Hepatocyte (in vitro differentiated cells): ENCODE measurements around the gene RAPGEF5.

Experiments
- EZH2 ChIP-seq: fragments of 200-600 bp; sonication (generic); IDR thresholded peaks from 2 replicates; pipeline ENCODE4 v1.6.1; 2016; ENCODE audit warnings: antibody characterized with exemption, mild to moderate bottlenecking, borderline replicate concordance
- EZH2phosphoT487 ChIP-seq: fragments of 200-600 bp; sonication (generic); IDR thresholded peaks from one replicate; pipeline ENCODE4 v1.6.1; 2018; ENCODE audit warnings: antibody characterized with exemption, mild to moderate bottlenecking, low read depth, moderate library complexity; ENCODE audit not compliant: unreplicated experiment, severe bottlenecking
- TF ChIP-seq, protein P1 (sequence below): fragments of 200-600 bp; sonication (generic); IDR thresholded peaks from 2 replicates; pipeline ENCODE4 v1.5.1; 2016; ENCODE audit warnings: antibody characterized with exemption, mild to moderate bottlenecking; ENCODE audit not compliant: poor library complexity

DNA sequence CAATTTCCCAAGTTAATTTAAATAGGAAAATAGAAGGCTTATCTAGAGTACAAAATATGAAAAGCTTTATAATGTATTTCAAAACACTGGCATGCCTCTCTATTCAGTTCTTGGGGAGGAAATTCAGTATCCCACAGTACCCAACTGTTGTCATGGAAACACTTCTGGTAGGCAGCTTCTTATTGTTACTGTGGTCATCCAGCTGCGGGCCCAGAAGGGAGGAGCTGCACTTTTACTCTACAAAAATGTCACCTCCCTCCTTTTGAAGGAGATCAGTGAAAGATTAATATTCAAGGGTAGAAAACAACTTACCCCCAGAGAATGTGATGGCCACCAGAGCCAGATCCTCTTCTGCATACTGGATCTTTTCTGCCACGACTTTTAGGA lies 202.8 kb downstream of the RAPGEF5 start:
- TF ChIP-seq, protein P1, sequence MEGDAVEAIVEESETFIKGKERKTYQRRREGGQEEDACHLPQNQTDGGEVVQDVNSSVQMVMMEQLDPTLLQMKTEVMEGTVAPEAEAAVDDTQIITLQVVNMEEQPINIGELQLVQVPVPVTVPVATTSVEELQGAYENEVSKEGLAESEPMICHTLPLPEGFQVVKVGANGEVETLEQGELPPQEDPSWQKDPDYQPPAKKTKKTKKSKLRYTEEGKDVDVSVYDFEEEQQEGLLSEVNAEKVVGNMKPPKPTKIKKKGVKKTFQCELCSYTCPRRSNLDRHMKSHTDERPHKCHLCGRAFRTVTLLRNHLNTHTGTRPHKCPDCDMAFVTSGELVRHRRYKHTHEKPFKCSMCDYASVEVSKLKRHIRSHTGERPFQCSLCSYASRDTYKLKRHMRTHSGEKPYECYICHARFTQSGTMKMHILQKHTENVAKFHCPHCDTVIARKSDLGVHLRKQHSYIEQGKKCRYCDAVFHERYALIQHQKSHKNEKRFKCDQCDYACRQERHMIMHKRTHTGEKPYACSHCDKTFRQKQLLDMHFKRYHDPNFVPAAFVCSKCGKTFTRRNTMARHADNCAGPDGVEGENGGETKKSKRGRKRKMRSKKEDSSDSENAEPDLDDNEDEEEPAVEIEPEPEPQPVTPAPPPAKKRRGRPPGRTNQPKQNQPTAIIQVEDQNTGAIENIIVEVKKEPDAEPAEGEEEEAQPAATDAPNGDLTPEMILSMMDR: no peak
- TF ChIP-seq EZH2 (no peak), EZH2phosphoT487 (no peak)
